ENCODE data around the gene SCYL3.
"Not testable (repeated sequence)": the region's sequence is repeated elsewhere in the genome, so short reads cannot be mapped to it uniquely, and the experiment has no call there.

The SCYL3 gene

DNA sequence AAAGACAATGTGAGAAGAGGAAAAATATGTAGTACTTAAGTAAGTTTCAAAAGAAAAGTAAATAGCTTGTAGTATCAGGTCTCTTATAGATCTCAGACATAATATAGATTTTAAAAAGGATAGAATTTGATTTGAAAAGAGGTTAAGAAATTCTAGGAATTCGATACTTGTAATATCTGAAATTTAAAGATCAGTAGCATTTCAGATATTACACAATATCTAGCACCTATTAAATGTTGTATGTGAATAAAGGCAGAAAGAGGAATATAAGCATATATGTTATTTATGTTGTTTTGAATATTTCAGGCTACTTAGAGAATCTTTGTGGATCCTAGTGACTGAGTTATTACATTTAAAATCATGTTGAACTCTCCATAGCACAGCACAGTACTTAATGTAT lies 64.0 kb downstream of the SCYL3 start:
- no peak for DNase-seq (ENCODE audit: low read depth in 2 of 2, low spot score in 1 of 2)

GRCh38 chr1:169824153-169824552 lies 69.5 kb downstream of the SCYL3 start:
- DNase-seq (ENCODE audit: low read depth in 2 of 2, low spot score in 1 of 2): no peak

DNA sequence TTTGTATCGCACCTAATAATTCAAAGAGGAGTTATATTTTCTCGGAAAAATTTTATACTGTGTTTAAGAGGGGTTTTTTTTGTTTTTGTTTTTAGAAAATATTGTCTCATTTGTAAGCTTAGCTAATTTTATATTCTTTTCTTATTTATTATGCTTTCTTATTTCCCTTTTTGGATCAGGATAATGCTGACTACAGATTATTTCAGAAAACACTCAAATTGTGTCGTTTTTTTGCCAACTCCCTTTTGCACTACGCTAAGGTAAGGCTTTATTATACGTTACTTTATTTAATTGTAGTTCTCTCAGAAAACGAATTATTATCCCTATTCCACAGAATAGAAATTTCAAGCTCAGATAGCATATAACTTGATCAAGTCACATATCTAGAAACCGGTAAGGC lies 72.2 kb downstream of the SCYL3 start:
- DNase-seq (ENCODE audit: low read depth in 2 of 2, low spot score in 1 of 2): no peak

DNA sequence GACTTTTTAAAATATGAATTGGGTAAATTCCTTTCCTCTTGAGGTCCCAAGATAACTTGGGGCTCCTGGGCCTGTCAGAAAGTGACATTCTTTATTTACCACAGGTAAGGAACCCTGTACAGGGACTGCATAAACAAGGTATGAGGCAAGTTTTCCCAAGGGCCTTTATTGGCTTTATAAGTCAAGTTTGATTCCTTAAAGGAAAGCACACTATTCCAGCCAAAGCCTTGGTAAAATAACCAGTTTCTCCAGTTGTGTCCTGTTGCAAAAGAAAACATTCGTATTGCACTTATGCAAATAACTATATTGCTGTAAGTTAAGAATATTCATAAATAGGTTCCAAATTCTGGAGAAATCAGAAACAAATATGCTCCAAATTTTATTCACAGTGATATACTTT lies 77.1 kb downstream of the SCYL3 start:
- DNase-seq (ENCODE audit: low read depth in 2 of 2, low spot score in 1 of 2): no peak

DNA sequence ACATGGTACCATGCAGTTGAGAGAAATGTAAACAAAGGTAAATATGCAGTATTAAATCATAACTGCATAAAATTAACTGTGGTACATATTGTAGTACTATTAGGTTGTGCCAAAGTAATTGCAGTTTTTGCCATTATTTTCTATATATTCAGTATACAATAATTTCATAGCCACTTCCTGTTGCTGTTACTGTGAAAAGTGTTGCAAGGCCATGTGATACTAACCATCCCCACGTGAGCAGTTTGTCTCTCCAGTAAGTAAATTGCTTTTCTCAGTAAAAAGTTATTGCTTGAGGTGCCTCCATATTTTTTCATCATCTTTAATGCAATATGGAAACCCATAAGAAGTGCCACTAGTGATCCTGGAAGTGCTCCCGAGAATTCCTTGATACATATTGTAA lies 79.4 kb downstream of the SCYL3 start:
- DNase-seq (ENCODE audit: low read depth in 2 of 2, low spot score in 1 of 2): no peak

GRCh38 chr1:169812131-169812530 lies 81.6 kb downstream of the SCYL3 start:
- no peak for DNase-seq (ENCODE audit: low read depth in 2 of 2, low spot score in 1 of 2)

- DNase-seq (ENCODE audit: low read depth in 2 of 2, low spot score in 1 of 2): not testable (repeated sequence)
Measured at GRCh38 chr1:169811418-169812035, 82.2 kb downstream of the SCYL3 start.

DNA sequence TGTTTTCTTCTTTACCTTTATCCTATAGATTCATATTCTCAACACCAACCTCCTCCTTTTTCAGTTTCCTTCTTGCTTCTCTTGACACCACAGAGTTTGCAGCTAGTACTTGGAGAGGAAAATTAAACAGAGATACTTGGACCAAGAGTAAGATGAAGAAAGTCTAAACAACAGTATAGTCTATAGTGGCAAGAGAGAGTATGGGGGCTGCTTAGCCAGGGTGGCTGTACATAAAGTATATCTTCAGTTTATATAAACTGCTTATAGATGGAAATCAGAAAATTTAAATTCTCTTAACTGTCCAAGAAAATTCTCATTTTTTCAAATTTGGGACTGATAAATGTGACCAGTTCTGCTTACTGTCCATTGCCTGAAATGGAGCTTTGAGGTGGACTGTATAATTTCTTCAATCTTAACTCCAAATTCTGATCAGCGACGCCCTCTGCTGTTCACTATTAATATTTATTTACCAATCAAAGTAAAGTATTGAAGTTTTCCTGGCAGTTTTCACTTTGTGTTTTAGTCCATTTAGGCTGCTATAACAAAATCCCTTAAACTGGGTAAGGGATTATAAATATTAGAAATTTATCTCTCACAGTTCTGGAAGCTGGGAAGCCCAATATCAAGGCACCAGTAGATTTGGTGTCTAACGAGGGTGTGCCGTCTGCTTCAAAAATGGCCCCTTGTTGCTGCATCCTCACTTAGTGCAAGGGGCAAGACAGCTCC lies 84.2 kb downstream of the SCYL3 start:
- DNase-seq (ENCODE audit: low read depth in 2 of 2, low spot score in 1 of 2): no peak

- no peak for DNase-seq (ENCODE audit: low read depth in 2 of 2, low spot score in 1 of 2)
Measured at GRCh38 chr1:169804941-169805340, 88.8 kb downstream of the SCYL3 start.

DNA sequence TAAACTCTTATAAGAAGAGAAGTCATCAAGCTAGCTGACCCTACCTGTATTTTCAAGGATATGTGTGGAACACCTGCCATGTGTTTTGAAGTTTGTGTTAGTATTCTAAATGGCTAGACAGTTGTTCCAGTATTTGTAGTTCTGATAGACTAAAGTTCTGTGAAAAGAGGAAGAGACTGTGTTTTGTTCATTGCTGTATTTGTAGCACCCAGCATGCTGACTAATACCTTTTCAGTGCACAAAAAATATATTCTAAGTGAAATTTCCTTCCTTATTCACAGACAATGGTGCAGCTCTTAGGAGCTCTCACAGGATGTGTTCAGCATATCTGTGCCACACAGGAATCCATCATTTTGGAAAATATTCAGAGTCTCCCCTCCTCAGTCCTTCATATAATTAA lies 90.8 kb downstream of the SCYL3 start:
- no peak for DNase-seq (ENCODE audit: low read depth in 2 of 2, low spot score in 1 of 2)

All from stimulated activated CD8-positive, alpha-beta memory T cell treated with anti-CD3 and anti-CD28 coated beads, Interleukin-4, amount 100 ng/mL, for 4 hours (primary cell).